HEK293 (cell line): Measurements from ENCODE around the gene SAT1.

Experiments
- GLIS1 ChIP-seq: fragments of 450-650 bp; formaldehyde crosslinking; IDR thresholded peaks from 2 replicates; pipeline ENCODE4 v1.5.1; 2016; ENCODE audit warnings: missing biosample characterization, missing genetic modification characterization
- KLF8 ChIP-seq: fragments of 450-650 bp; formaldehyde crosslinking; IDR thresholded peaks from 2 replicates; pipeline ENCODE4 v1.5.1; 2016; ENCODE audit warnings: missing biosample characterization, missing genetic modification characterization
- OSR2 ChIP-seq: fragments of 450-650 bp; formaldehyde crosslinking; IDR thresholded peaks from 2 replicates; pipeline ENCODE4 v1.5.1; 2016; ENCODE audit warnings: missing biosample characterization, missing genetic modification characterization
- REPIN1 ChIP-seq: fragments of 450-650 bp; formaldehyde crosslinking; IDR thresholded peaks from 2 replicates; pipeline ENCODE4 v1.5.1; 2017; ENCODE audit warnings: missing biosample characterization, missing genetic modification characterization, low read depth
- SETDB1 ChIP-seq: IDR thresholded peaks from one replicate; pipeline ENCODE4 v1.6.1; 2017; ENCODE audit warnings: mild to moderate bottlenecking, low read length, moderate library complexity, mixed read lengths; ENCODE audit not compliant: insufficient read length
- SP3 ChIP-seq: fragments of 450-650 bp; formaldehyde crosslinking; IDR thresholded peaks from 2 replicates; pipeline ENCODE4 v1.5.1; 2016; ENCODE audit warnings: missing biosample characterization, missing genetic modification characterization
- SP7 ChIP-seq: fragments of 450-650 bp; formaldehyde crosslinking; IDR thresholded peaks from 2 replicates; pipeline ENCODE4 v1.5.1; 2016; ENCODE audit warnings: missing biosample characterization, missing genetic modification characterization
- TCF7L2 ChIP-seq: IDR thresholded peaks from 2 replicates; pipeline ENCODE4 v1.6.1; 2011; ENCODE audit warnings: low read depth, mild to moderate bottlenecking, inconsistent platforms, low read length, moderate library complexity, borderline replicate concordance
- TRIM28 ChIP-seq: IDR thresholded peaks from 2 replicates; pipeline ENCODE4 v1.6.1; 2011; ENCODE audit warnings: low read length, control low read depth, borderline replicate concordance
- ZFHX2 ChIP-seq: fragments of 450-650 bp; formaldehyde crosslinking; conservative IDR thresholded peaks from 2 replicates; pipeline ENCODE4 v1.5.1; 2016; ENCODE audit warnings: missing biosample characterization, missing genetic modification characterization
- ZFP37 ChIP-seq: fragments of 450-650 bp; formaldehyde crosslinking; IDR thresholded peaks from 2 replicates; pipeline ENCODE4 v1.5.1; 2016; ENCODE audit warnings: missing biosample characterization, missing genetic modification characterization
- ZFP41 ChIP-seq: fragments of 450-650 bp; formaldehyde crosslinking; IDR thresholded peaks from 2 replicates; pipeline ENCODE4 v1.5.1; 2016; ENCODE audit warnings: missing biosample characterization, missing genetic modification characterization, borderline replicate concordance
- ZNF10 ChIP-seq: fragments of 450-650 bp; formaldehyde crosslinking; IDR thresholded peaks from 2 replicates; pipeline ENCODE4 v1.5.1; 2017; ENCODE audit warnings: missing biosample characterization, missing genetic modification characterization
- ZNF146 ChIP-seq: fragments of 450-650 bp; formaldehyde crosslinking; IDR thresholded peaks from 2 replicates; pipeline ENCODE4 v1.5.1; 2016; ENCODE audit warnings: missing biosample characterization, missing genetic modification characterization
- ZNF350 ChIP-seq: fragments of 450-650 bp; formaldehyde crosslinking; IDR thresholded peaks from 2 replicates; pipeline ENCODE4 v1.5.0; 2017; ENCODE audit warnings: missing biosample characterization, mild to moderate bottlenecking, missing genetic modification characterization
- ZNF548 ChIP-seq: fragments of 450-650 bp; formaldehyde crosslinking; IDR thresholded peaks from 2 replicates; pipeline ENCODE4 v1.5.1; 2016; ENCODE audit warnings: missing biosample characterization, missing genetic modification characterization
- ZNF600 ChIP-seq: fragments of 450-650 bp; formaldehyde crosslinking; IDR thresholded peaks from 2 replicates; pipeline ENCODE4 v1.5.1; 2016; ENCODE audit warnings: missing biosample characterization, missing genetic modification characterization
- ZNF626 ChIP-seq: fragments of 450-650 bp; sonication (Bioruptor Pico); formaldehyde crosslinking; IDR thresholded peaks from 2 replicates; pipeline ENCODE4 v1.5.1; 2018; ENCODE audit warnings: missing biosample characterization, missing genetic modification characterization, inconsistent platforms
- TF ChIP-seq, protein P1 (sequence below): fragments of 450-650 bp; formaldehyde crosslinking; IDR thresholded peaks from 2 replicates; pipeline ENCODE4 v1.5.1; 2017; ENCODE audit warnings: missing biosample characterization, missing genetic modification characterization
- TF ChIP-seq, protein P2 (sequence below): fragments of 450-650 bp; formaldehyde crosslinking; IDR thresholded peaks from 2 replicates; pipeline ENCODE4 v1.5.1; 2016; ENCODE audit warnings: missing biosample characterization, missing genetic modification characterization
- TF ChIP-seq, protein P3 (sequence below): fragments of 450-650 bp; formaldehyde crosslinking; IDR thresholded peaks from 2 replicates; pipeline ENCODE4 v1.5.1; 2016; ENCODE audit warnings: missing biosample characterization, missing genetic modification characterization
- TF ChIP-seq, protein P4 (sequence below): fragments of 450-650 bp; formaldehyde crosslinking; IDR thresholded peaks from 2 replicates; pipeline ENCODE4 v1.5.1; 2016; ENCODE audit warnings: missing biosample characterization, missing genetic modification characterization
- TF ChIP-seq, protein P5 (sequence below): fragments of 450-650 bp; formaldehyde crosslinking; IDR thresholded peaks from 2 replicates; pipeline ENCODE4 v1.5.1; 2016; ENCODE audit warnings: missing biosample characterization, missing genetic modification characterization
- TF ChIP-seq, protein P6 (sequence below): fragments of 450-650 bp; formaldehyde crosslinking; IDR thresholded peaks from 2 replicates; pipeline ENCODE4 v1.5.1; 2016; ENCODE audit warnings: missing biosample characterization, missing genetic modification characterization, borderline replicate concordance
- TF ChIP-seq, protein P7 (sequence below): fragments of 450-650 bp; formaldehyde crosslinking; IDR thresholded peaks from 2 replicates; pipeline ENCODE4 v1.5.1; 2017; ENCODE audit warnings: missing biosample characterization, missing genetic modification characterization
- TF ChIP-seq, protein P8 (sequence below): sonication (generic); formaldehyde crosslinking; IDR thresholded peaks from 2 replicates; pipeline ENCODE4 v1.8.1; 2022; ENCODE audit warnings: mild to moderate bottlenecking, moderate library complexity, missing genetic modification reagents

Gene SAT1

DNA sequence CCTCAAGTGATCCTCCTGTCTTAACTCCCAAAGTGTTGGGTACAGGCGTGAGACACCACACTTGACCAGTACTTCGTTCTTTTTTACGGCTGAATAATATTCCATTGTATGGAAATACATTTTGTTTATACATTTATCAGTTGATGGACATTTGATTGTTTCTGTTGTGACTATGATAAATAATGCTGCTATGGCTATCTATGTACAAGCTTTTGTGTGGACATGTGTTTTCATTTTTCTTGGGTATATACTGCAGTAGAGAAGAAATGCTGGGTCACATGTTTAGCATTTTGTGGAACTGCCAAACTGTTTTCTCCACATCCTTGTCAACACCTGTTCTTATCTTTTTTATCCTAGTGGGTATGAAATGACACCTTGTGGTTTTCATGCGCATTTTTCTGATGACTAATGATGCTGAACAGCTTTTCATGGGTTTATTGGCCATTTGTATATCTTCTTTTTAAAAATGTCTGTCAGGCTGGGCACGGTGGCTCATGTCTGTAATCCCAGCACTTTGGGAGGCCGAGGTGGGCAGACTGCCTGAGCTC lies 37.3 kb downstream of the SAT1 start (continued):
- TF ChIP-seq, protein P1, sequence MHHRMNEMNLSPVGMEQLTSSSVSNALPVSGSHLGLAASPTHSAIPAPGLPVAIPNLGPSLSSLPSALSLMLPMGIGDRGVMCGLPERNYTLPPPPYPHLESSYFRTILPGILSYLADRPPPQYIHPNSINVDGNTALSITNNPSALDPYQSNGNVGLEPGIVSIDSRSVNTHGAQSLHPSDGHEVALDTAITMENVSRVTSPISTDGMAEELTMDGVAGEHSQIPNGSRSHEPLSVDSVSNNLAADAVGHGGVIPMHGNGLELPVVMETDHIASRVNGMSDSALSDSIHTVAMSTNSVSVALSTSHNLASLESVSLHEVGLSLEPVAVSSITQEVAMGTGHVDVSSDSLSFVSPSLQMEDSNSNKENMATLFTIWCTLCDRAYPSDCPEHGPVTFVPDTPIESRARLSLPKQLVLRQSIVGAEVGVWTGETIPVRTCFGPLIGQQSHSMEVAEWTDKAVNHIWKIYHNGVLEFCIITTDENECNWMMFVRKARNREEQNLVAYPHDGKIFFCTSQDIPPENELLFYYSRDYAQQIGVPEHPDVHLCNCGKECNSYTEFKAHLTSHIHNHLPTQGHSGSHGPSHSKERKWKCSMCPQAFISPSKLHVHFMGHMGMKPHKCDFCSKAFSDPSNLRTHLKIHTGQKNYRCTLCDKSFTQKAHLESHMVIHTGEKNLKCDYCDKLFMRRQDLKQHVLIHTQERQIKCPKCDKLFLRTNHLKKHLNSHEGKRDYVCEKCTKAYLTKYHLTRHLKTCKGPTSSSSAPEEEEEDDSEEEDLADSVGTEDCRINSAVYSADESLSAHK (tag by site-specific recombination): no peak
- TF ChIP-seq TCF7L2 (no peak), GLIS1 (tag by site-specific recombination) (peak; percentile 12; the same call in 1 of the 2 replicates), ZFP41 (tag by site-specific recombination) (no peak), KLF8 (tag by site-specific recombination) (peak; percentile 89), OSR2 (tag by site-specific recombination) (peak; percentile 71; the same call in 1 of the 2 replicates), ZNF626 (no peak), TRIM28 (no peak), ZNF548 (tag by site-specific recombination) (no peak), ZNF146 (peak; percentile 97), ZFHX2 (no peak), SETDB1 (peak; percentile 41), SP3 (tag by site-specific recombination) (0 out of 2 replicates have a peak, but pooled peaks have one; percentile 15), ZNF600 (no peak), REPIN1 (no peak), ZNF10 (peak; percentile 93), ZFP37 (tag by site-specific recombination) (no peak), ZNF350 (no peak), SP7 (tag by site-specific recombination) (peak; percentile 49; the same call in 1 of the 2 replicates)
- TF ChIP-seq, protein P2, sequence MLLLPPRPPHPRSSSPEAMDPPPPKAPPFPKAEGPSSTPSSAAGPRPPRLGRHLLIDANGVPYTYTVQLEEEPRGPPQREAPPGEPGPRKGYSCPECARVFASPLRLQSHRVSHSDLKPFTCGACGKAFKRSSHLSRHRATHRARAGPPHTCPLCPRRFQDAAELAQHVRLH: 0 out of 2 replicates have a peak, but pooled peaks have one; percentile 44
- TF ChIP-seq, protein P3, sequence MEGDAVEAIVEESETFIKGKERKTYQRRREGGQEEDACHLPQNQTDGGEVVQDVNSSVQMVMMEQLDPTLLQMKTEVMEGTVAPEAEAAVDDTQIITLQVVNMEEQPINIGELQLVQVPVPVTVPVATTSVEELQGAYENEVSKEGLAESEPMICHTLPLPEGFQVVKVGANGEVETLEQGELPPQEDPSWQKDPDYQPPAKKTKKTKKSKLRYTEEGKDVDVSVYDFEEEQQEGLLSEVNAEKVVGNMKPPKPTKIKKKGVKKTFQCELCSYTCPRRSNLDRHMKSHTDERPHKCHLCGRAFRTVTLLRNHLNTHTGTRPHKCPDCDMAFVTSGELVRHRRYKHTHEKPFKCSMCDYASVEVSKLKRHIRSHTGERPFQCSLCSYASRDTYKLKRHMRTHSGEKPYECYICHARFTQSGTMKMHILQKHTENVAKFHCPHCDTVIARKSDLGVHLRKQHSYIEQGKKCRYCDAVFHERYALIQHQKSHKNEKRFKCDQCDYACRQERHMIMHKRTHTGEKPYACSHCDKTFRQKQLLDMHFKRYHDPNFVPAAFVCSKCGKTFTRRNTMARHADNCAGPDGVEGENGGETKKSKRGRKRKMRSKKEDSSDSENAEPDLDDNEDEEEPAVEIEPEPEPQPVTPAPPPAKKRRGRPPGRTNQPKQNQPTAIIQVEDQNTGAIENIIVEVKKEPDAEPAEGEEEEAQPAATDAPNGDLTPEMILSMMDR (tag by site-specific recombination): no peak
- TF ChIP-seq, protein P4, sequence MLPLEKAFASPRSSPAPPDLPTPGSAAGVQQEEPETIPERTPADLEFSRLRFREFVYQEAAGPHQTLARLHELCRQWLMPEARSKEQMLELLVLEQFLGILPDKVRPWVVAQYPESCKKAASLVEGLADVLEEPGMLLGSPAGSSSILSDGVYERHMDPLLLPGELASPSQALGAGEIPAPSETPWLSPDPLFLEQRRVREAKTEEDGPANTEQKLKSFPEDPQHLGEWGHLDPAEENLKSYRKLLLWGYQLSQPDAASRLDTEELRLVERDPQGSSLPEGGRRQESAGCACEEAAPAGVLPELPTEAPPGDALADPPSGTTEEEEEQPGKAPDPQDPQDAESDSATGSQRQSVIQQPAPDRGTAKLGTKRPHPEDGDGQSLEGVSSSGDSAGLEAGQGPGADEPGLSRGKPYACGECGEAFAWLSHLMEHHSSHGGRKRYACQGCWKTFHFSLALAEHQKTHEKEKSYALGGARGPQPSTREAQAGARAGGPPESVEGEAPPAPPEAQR (tag by site-specific recombination): no peak
- TF ChIP-seq, protein P5, sequence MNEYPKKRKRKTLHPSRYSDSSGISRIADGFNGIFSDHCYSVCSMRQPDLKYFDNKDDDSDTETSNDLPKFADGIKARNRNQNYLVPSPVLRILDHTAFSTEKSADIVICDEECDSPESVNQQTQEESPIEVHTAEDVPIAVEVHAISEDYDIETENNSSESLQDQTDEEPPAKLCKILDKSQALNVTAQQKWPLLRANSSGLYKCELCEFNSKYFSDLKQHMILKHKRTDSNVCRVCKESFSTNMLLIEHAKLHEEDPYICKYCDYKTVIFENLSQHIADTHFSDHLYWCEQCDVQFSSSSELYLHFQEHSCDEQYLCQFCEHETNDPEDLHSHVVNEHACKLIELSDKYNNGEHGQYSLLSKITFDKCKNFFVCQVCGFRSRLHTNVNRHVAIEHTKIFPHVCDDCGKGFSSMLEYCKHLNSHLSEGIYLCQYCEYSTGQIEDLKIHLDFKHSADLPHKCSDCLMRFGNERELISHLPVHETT (tag by site-specific recombination): peak; percentile 31; the same call in 1 of the 2 replicates
- TF ChIP-seq, protein P6, sequence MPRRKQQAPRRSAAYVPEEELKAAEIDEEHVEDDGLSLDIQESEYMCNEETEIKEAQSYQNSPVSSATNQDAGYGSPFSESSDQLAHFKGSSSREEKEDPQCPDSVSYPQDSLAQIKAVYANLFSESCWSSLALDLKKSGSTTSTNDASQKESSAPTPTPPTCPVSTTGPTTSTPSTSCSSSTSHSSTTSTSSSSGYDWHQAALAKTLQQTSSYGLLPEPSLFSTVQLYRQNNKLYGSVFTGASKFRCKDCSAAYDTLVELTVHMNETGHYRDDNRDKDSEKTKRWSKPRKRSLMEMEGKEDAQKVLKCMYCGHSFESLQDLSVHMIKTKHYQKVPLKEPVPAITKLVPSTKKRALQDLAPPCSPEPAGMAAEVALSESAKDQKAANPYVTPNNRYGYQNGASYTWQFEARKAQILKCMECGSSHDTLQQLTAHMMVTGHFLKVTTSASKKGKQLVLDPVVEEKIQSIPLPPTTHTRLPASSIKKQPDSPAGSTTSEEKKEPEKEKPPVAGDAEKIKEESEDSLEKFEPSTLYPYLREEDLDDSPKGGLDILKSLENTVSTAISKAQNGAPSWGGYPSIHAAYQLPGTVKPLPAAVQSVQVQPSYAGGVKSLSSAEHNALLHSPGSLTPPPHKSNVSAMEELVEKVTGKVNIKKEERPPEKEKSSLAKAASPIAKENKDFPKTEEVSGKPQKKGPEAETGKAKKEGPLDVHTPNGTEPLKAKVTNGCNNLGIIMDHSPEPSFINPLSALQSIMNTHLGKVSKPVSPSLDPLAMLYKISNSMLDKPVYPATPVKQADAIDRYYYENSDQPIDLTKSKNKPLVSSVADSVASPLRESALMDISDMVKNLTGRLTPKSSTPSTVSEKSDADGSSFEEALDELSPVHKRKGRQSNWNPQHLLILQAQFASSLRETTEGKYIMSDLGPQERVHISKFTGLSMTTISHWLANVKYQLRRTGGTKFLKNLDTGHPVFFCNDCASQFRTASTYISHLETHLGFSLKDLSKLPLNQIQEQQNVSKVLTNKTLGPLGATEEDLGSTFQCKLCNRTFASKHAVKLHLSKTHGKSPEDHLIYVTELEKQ: 0 out of 2 replicates have a peak, but pooled peaks have one; percentile 9
- TF ChIP-seq, protein P7, sequence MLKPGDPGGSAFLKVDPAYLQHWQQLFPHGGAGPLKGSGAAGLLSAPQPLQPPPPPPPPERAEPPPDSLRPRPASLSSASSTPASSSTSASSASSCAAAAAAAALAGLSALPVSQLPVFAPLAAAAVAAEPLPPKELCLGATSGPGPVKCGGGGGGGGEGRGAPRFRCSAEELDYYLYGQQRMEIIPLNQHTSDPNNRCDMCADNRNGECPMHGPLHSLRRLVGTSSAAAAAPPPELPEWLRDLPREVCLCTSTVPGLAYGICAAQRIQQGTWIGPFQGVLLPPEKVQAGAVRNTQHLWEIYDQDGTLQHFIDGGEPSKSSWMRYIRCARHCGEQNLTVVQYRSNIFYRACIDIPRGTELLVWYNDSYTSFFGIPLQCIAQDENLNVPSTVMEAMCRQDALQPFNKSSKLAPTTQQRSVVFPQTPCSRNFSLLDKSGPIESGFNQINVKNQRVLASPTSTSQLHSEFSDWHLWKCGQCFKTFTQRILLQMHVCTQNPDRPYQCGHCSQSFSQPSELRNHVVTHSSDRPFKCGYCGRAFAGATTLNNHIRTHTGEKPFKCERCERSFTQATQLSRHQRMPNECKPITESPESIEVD (tag by site-specific recombination): peak; percentile 51; the same call in 1 of the 2 replicates
- TF ChIP-seq, protein P8, sequence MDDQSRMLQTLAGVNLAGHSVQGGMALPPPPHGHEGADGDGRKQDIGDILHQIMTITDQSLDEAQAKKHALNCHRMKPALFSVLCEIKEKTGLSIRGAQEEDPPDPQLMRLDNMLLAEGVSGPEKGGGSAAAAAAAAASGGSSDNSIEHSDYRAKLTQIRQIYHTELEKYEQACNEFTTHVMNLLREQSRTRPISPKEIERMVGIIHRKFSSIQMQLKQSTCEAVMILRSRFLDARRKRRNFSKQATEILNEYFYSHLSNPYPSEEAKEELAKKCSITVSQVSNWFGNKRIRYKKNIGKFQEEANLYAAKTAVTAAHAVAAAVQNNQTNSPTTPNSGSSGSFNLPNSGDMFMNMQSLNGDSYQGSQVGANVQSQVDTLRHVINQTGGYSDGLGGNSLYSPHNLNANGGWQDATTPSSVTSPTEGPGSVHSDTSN (CRISPR knock-in tag): no peak
